ELR (cell line): Measurements from ENCODE around the gene ACER1.
"Not testable (repeated sequence)": the region's sequence is repeated elsewhere in the genome, so short reads cannot be mapped to it uniquely, and the experiment has no call there.

Source experiments
- DNase-seq: peaks from one replicate; pipeline ENCODE4 v3.0.0-alpha.2; 2015; ENCODE audit warnings: low read depth

ACER1 gene

GRCh38 chr19:6355321-6356040 lies 22.1 kb upstream of the ACER1 start:
- DNase-seq = not testable (repeated sequence)

DNA sequence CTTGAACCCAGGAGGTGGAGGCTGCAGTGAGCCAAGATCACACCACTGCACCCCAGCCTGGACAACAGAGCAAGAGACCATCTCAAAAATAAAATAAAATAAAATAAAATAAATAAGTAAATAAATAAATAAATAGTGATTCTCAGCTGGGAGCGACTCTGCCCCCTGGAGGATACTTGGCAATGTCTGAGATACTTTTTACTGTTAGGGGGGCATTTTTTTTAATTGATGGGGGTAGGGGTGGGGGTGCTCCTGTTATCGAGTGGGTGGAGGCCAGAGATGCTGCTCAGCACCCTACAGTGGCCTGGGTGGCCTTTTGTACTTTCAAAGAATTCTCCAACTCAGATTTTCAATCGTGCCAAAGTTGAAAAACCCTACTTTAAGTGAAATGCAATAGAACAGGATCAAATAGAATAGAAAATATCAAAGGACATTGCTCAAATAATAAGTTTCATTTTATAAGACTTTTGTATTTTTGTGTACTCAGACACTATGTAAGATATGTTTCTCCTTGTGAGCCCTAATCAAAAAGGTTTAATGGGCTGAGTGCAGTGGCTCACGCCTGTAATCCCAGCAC lies 20.8 kb upstream of the ACER1 start:
- peak; percentile 54 for DNase-seq

- no peak for DNase-seq
Observed at GRCh38 chr19:6352381-6353165, 19.2 kb upstream of the ACER1 start.

DNA sequence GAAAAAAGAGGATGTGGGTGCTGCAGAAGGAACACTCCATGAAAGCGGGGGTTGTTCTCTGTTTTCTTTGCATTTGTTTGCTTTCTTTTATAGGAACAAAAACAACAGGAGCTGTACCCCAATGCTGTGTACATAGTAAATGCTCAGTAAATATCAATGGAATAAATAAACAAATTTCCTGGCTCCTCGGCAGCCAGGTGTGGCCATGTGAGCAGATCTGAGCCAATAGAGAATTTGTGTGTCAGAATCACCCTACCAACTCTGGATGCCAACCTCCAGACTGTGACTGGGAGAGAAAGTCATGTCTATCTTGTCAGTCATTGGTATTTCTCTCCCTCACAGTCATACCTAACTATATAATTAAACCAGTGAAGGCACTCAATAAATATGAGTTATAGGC lies 17.3 kb upstream of the ACER1 start:
- DNase-seq = no peak

DNA sequence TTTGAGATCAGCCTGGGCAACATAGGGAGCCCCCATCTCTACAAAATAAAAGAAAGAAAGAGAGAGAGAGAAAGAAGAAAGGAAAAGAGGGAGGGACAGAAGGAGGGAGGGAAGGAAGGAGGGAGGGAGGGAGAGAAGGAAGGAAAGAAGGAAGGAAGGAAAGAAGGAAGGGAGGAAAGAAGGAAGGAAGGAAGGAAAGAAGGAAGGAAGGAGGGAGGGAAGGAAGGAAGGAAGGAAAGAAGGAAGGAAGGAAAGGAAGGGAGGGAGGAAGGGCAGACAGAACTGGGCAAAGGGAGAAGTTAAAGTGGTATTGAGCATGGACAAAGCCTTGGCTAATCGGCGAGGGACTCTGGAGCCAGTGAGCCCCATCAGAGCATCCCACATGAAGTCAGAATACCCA lies 15.9 kb upstream of the ACER1 start:
- DNase-seq = not testable (repeated sequence)

GRCh38 chr19:6343462-6343861 lies 10.1 kb upstream of the ACER1 start:
- peak; percentile 5 for DNase-seq

- DNase-seq = no peak
Observed at GRCh38 chr19:6340493-6341201, 7.2 kb upstream of the ACER1 start.

GRCh38 chr19:6334490-6335285 lies 1.3 kb upstream of the ACER1 start:
- no peak for DNase-seq

GRCh38 chr19:6326815-6327214 lies 6.6 kb downstream of the ACER1 start:
- no peak for DNase-seq

GRCh38 chr19:6325614-6326013 lies 7.8 kb downstream of the ACER1 start:
- DNase-seq = no peak

- no peak for DNase-seq
Observed at GRCh38 chr19:6324757-6325156, 8.7 kb downstream of the ACER1 start.

DNA sequence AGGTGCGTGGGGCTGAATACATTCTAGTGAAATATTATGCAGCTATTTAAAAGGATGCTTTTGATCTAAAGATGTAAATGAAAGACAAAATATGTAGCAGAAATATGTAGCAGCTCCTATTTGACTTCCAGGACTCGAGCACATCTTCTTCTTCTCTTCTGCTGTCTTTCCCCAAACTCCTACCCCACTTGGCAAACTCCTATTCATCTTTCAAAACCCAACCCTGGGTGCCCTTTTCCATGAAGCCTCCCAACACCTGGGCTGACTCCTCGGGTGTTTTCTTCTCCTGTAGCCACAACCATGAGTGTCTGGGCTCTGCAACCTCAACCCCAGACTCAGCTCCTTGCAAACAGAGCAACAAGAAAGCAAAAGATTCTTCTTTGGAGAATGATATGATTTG lies 11.1 kb downstream of the ACER1 start:
- no peak for DNase-seq

- no peak for DNase-seq
Observed at GRCh38 chr19:6319376-6319775, 14.0 kb downstream of the ACER1 start.

DNA sequence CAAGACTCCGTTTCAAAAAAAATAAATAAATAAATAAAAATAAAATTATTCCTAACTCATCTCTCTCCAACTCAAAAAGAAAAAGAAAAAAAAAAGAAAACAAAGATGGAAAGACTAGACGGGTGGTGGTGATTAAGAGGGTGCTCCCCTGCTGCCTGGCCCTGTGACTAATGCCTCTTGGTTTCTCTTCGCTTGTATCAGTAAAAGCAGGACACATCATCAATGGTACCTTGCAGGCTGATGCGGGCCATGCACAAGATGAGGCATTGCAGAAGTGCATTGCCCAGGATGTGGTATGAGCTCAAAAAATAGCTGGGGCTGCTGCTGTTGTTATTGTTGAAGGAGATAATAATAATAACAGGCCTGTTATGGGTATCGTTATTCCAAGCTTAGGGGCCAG lies 14.6 kb downstream of the ACER1 start:
- peak; percentile 58 for DNase-seq

- DNase-seq = not testable (repeated sequence)
Observed at GRCh38 chr19:6315646-6316045, 17.8 kb downstream of the ACER1 start.

GRCh38 chr19:6313398-6313969 lies 19.9 kb downstream of the ACER1 start:
- DNase-seq = no peak

DNA sequence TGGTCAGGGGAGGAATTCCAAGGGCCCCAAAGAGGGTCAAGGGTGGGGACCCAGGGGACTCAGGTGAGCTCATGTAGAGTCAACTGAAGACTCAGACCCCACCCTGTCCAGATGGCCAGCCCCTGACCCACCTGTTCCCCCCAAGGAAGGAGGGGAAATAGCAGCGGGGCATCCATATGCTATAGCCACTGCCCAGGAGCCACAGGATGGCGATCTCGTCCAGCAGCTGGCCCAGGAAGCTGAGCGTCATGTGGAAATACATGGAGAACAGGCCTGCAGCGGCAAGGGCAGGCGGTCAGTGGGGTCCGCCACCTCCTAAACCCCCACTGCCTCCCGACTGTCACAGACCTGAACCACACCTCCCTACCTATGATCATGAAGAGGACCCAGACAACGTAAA lies 21.4 kb downstream of the ACER1 start:
- DNase-seq = peak; percentile 12

- no peak for DNase-seq
Observed at GRCh38 chr19:6298413-6298812, 35.0 kb downstream of the ACER1 start.

DNA sequence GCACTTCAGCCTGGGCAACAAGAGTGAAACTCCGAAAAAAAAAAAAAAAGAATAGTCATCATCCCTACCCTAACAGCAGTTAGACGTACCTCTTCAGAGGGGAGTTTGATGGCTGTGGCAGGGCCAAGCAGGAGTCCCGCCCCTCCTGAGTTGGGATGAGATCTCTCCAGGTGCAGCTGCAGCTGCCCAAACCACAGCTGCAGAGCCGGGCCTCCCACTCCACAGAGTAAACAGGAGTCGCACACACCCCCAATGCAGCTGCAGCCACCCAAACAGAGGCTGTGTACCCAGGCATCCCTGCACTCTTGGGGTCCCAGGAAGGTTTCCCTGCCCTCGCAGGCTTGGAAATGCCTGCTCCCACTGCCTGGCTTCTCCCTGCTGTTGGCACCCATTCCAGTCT lies 36.2 kb downstream of the ACER1 start:
- no peak for DNase-seq

GRCh38 chr19:6292006-6292405 lies 41.4 kb downstream of the ACER1 start:
- DNase-seq = no peak

GRCh38 chr19:6288737-6289136 lies 44.7 kb downstream of the ACER1 start:
- no peak for DNase-seq
